HepG2 (cell line): Measurements from ENCODE around the gene SLC13A5. TPM values are rescaled to one million over a fixed set of nuclear protein-coding genes. Genes with fewer than 3 reads are reported as not detected.

Experiments
- CBX2 ChIP-seq, 2 experiments: fragments of 200-600 bp in 1 of 2; sonication (generic); formaldehyde crosslinking in 1 of 2; IDR thresholded peaks; 2 replicates each; pipeline versions ENCODE4 v1.7.0 to v1.8.1; 2018 to 2022; ENCODE audit warnings: low read depth in 2 of 2, low read length in 1 of 2, mild to moderate bottlenecking in 1 of 2, missing genetic modification reagents in 1 of 2
- CCDC6 ChIP-seq: sonication (generic); formaldehyde crosslinking; IDR thresholded peaks from 2 replicates; pipeline ENCODE4 v1.8.1; 2022; ENCODE audit warnings: mild to moderate bottlenecking, missing genetic modification reagents, moderate library complexity
- CHD4 ChIP-seq: fragments of 200-600 bp; sonication (generic); IDR thresholded peaks from 2 replicates; pipeline ENCODE4 v1.7.0; 2017; ENCODE audit warnings: mild to moderate bottlenecking, low read length, borderline replicate concordance
- ESRRA ChIP-seq: sonication (generic); formaldehyde crosslinking; IDR thresholded peaks from 2 replicates; pipeline ENCODE4 v1.5.1; 2020; ENCODE audit warnings: mild to moderate bottlenecking, low read depth, missing genetic modification reagents
- MEIS1 ChIP-seq: sonication (generic); formaldehyde crosslinking; IDR thresholded peaks from 2 replicates; pipeline ENCODE4 v1.9.0; 2021; ENCODE audit warnings: mild to moderate bottlenecking, missing genetic modification reagents, moderate library complexity, borderline replicate concordance
- MTA1 ChIP-seq: sonication (generic); formaldehyde crosslinking; IDR thresholded peaks from 2 replicates; pipeline ENCODE4 v1.4.0; 2020; ENCODE audit warnings: missing genetic modification reagents, mild to moderate bottlenecking, borderline replicate concordance
- NFYB ChIP-seq: sonication (generic); formaldehyde crosslinking; IDR thresholded peaks from 2 replicates; pipeline ENCODE4 v1.4.0; 2020; ENCODE audit warnings: missing genetic modification reagents
- NR2F2 ChIP-seq: IDR thresholded peaks from 2 replicates; pipeline ENCODE4 v1.6.1; 2012; ENCODE audit warnings: low read depth, inconsistent platforms, borderline replicate concordance
- PAF1 ChIP-seq: IDR thresholded peaks from 2 replicates; pipeline ENCODE4 v1.6.1; 2016; ENCODE audit warnings: missing genetic modification reagents, missing compliant biosample characterization
- SP2 ChIP-seq: sonication (generic); formaldehyde crosslinking; IDR thresholded peaks from 2 replicates; pipeline ENCODE4 v1.5.1; 2020; ENCODE audit warnings: mild to moderate bottlenecking, missing genetic modification reagents
- TEAD3 ChIP-seq: optimal IDR thresholded peaks from 2 replicates; pipeline ENCODE3; 2016; ENCODE audit warnings: borderline replicate concordance
- THYN1 ChIP-seq: sonication (generic); formaldehyde crosslinking; IDR thresholded peaks from 2 replicates; pipeline ENCODE4 v1.8.1; 2023; ENCODE audit warnings: low read depth, mild to moderate bottlenecking, moderate library complexity, missing genetic modification reagents, borderline replicate concordance
- ZBTB38 ChIP-seq: sonication (generic); formaldehyde crosslinking; IDR thresholded peaks from 2 replicates; pipeline ENCODE4 v1.5.1; 2020; ENCODE audit warnings: mild to moderate bottlenecking, missing genetic modification reagents
- ZNF296 ChIP-seq: sonication (generic); formaldehyde crosslinking; conservative IDR thresholded peaks from 2 replicates; pipeline ENCODE4 v1.5.0; 2020; ENCODE audit warnings: mild to moderate bottlenecking, missing genetic modification reagents
- ZNF430 ChIP-seq: sonication (generic); formaldehyde crosslinking; IDR thresholded peaks from 2 replicates; pipeline ENCODE4 v1.9.0; 2021; ENCODE audit warnings: mild to moderate bottlenecking, missing genetic modification reagents
- ZNF441 ChIP-seq: sonication (generic); formaldehyde crosslinking; IDR thresholded peaks from 2 replicates; pipeline ENCODE4 v1.7.0; 2021; ENCODE audit warnings: missing genetic modification reagents, borderline replicate concordance
- ZNF468 ChIP-seq: sonication (generic); formaldehyde crosslinking; IDR thresholded peaks from 2 replicates; pipeline ENCODE4 v1.8.0; 2022; ENCODE audit warnings: mild to moderate bottlenecking, moderate library complexity, missing genetic modification reagents
- polyA plus RNA-seq, 8 experiments: library from polyadenylated mRNA; depleted of rRNA in 3 of 8; stranded (reverse) in 7 of 8; unstranded in 1 of 8; fragments of >200 nt; fragmentation: Illumina TruSeq in 4 of 8; extraction: Trizol in 4 of 8; gene quantifications; 2 replicates each; pipeline versions ENCODE4 v1.2.1 to v1.2.3, GENCODE V29; 2011 to 2016; ENCODE audit warnings: low read depth in 4 of 8, missing spikeins in 1 of 8, mixed read lengths in 1 of 8; ENCODE audit not compliant: insufficient read depth in 1 of 8
- total RNA-seq, 5 experiments: library from RNA; depleted of rRNA; stranded (reverse); fragments of >200 nt; fragmentation: Illumina TruSeq; extraction: Trizol; gene quantifications; 2 replicates each; pipeline ENCODE4 v1.2.3, GENCODE V29; 2016; ENCODE audit warnings: low read depth in 1 of 5
- TF ChIP-seq, protein P1 (sequence below): sonication (generic); formaldehyde crosslinking; IDR thresholded peaks from 2 replicates; pipeline ENCODE4 v1.4.0; 2020; ENCODE audit warnings: mild to moderate bottlenecking, low read depth, missing genetic modification reagents
- TF ChIP-seq, protein P2 (sequence below): sonication (generic); formaldehyde crosslinking; IDR thresholded peaks from 2 replicates; pipeline ENCODE4 v1.8.1; 2023; ENCODE audit warnings: mild to moderate bottlenecking, moderate library complexity, missing genetic modification reagents
- TF ChIP-seq, protein P3 (sequence below): sonication (generic); formaldehyde crosslinking; IDR thresholded peaks from 2 replicates; pipeline ENCODE4 v1.4.0; 2020; ENCODE audit warnings: mild to moderate bottlenecking, missing genetic modification reagents
- TF ChIP-seq, protein P4 (sequence below): IDR thresholded peaks from 2 replicates; pipeline ENCODE4 v1.6.1; 2018; ENCODE audit warnings: missing genetic modification reagents, mild to moderate bottlenecking, missing compliant biosample characterization

Gene SLC13A5
- total and polyA plus RNA-seq, 2 of the 13 experiments (the other 11 are each of a cell fraction or from before 2014, with no cell fraction given), result 42.8 to 310 TPM

DNA sequence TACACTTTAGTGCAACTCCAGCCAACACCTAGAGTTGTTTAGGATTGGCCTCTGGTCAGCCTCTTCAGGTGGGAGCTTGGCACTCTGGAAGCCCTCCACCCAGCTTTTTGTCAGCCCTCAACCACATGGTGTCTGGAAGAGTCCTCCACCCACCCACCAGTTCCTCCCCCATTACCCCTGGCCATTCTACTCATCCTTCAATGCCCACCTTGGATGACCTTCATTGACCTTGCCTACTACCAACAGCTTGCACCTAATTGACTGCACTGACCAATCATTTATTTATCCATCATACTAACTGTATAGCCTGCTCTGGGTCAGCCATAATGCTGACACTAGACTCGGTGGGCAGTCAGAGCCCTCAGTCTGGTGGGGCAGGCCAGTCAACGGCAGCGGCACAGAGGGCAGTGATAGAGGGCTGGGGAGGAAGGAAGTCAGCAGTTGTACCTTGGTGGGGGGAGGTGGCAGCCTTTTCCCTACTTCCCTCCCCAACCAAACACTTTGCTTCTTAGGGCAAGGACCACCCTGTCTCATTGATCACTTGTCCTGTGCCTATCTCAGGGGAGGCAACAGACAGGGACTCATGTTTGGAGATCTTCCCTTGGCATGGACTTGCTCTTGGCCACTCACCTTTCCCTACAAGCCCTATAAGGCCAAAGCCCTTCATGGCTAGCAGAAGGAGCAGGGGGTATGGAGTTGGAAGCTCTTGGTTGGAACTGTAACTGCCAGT is 29.3 kb downstream of the SLC13A5 start (continued):
- 0 out of 2 replicates have a peak, but pooled peaks have one; percentile 35 for TF ChIP-seq THYN1 (CRISPR knock-in tag)
- TF ChIP-seq ZNF468 (CRISPR knock-in tag), result 0 out of 2 replicates have a peak, but pooled peaks have one; percentile 46
- no peak for TF ChIP-seq CBX2 (IDR thresholded peaks at IDR 0.05; ENCODE audit: low read depth, low read length)
- no peak for TF ChIP-seq CBX2 (CRISPR knock-in tag; IDR thresholded peaks at IDR 0.05; ENCODE audit: low read depth)
- TF ChIP-seq NR2F2, result 0 out of 2 replicates have a peak, but pooled peaks have one; percentile 19
- 0 out of 2 replicates have a peak, but pooled peaks have one; percentile 20 for TF ChIP-seq ZBTB38 (CRISPR knock-in tag)
- TF ChIP-seq, protein P1, sequence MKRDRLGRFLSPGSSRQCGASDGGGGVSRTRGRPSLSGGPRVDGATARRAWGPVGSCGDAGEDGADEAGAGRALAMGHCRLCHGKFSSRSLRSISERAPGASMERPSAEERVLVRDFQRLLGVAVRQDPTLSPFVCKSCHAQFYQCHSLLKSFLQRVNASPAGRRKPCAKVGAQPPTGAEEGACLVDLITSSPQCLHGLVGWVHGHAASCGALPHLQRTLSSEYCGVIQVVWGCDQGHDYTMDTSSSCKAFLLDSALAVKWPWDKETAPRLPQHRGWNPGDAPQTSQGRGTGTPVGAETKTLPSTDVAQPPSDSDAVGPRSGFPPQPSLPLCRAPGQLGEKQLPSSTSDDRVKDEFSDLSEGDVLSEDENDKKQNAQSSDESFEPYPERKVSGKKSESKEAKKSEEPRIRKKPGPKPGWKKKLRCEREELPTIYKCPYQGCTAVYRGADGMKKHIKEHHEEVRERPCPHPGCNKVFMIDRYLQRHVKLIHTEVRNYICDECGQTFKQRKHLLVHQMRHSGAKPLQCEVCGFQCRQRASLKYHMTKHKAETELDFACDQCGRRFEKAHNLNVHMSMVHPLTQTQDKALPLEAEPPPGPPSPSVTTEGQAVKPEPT, result 0 out of 2 replicates have a peak, but pooled peaks have one; percentile 15
- TF ChIP-seq NFYB, result no peak
- TF ChIP-seq SP2 (CRISPR knock-in tag), result no peak
- TF ChIP-seq TEAD3 (CRISPR knock-in tag), result peak; percentile 50
- TF ChIP-seq, protein P2, sequence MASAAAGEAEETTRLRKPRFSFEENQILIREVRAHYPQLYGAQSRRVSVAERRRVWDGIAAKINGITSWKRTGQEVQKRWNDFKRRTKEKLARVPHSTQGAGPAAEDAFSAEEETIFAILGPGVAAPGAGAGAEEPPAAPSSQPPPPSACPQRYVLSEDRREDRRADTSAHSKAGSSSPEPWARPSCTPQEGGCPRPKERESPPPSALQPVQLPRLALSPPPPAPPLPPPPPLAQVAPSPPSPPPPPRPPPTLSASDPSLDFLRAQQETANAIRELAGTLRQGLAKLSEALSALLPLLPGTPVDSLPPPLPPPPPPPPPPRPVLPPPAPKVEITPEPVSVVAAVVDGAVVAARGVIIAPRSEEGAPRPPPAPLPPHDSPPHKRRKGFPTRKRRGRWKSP (CRISPR knock-in tag), result no peak; the same call in 1 of the 2 replicates
- TF ChIP-seq ESRRA (CRISPR knock-in tag), result peak; percentile 50; the same call in 1 of the 2 replicates
- TF ChIP-seq ZNF441 (CRISPR knock-in tag), result 0 out of 2 replicates have a peak, but pooled peaks have one; percentile 30
- 0 out of 2 replicates have a peak, but pooled peaks have one; percentile 7 for TF ChIP-seq ZNF430
- 0 out of 2 replicates have a peak, but pooled peaks have one; percentile 47 for TF ChIP-seq MTA1
- TF ChIP-seq PAF1 (CRISPR knock-in tag), result peak; percentile 77
- no peak for TF ChIP-seq ZNF296 (CRISPR knock-in tag)
- TF ChIP-seq, protein P3, sequence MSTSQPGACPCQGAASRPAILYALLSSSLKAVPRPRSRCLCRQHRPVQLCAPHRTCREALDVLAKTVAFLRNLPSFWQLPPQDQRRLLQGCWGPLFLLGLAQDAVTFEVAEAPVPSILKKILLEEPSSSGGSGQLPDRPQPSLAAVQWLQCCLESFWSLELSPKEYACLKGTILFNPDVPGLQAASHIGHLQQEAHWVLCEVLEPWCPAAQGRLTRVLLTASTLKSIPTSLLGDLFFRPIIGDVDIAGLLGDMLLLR, result 0 out of 2 replicates have a peak, but pooled peaks have one; percentile 19
- TF ChIP-seq CHD4, result no peak
- TF ChIP-seq, protein P4, sequence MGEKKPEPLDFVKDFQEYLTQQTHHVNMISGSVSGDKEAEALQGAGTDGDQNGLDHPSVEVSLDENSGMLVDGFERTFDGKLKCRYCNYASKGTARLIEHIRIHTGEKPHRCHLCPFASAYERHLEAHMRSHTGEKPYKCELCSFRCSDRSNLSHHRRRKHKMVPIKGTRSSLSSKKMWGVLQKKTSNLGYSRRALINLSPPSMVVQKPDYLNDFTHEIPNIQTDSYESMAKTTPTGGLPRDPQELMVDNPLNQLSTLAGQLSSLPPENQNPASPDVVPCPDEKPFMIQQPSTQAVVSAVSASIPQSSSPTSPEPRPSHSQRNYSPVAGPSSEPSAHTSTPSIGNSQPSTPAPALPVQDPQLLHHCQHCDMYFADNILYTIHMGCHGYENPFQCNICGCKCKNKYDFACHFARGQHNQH (CRISPR knock-in tag), result 0 out of 2 replicates have a peak, but pooled peaks have one; percentile 17
- 0 out of 2 replicates have a peak, but pooled peaks have one; percentile 42 for TF ChIP-seq CCDC6 (CRISPR knock-in tag)
- TF ChIP-seq MEIS1 (CRISPR knock-in tag), result 0 out of 2 replicates have a peak, but pooled peaks have one; percentile 35
